TTC549 (cell line): ENCODE data around the gene ZNF208.
"Not testable (repeated sequence)": the region's sequence is repeated elsewhere in the genome, so short reads cannot be mapped to it uniquely, and the experiment has no call there.

Experiments used
- FAIRE-seq: peaks from 2 replicates; lab custom pipeline; 2012; peaks lifted over from hg19 to GRCh38; lab: Jason Lieb, UNC

ZNF208 gene

DNA sequence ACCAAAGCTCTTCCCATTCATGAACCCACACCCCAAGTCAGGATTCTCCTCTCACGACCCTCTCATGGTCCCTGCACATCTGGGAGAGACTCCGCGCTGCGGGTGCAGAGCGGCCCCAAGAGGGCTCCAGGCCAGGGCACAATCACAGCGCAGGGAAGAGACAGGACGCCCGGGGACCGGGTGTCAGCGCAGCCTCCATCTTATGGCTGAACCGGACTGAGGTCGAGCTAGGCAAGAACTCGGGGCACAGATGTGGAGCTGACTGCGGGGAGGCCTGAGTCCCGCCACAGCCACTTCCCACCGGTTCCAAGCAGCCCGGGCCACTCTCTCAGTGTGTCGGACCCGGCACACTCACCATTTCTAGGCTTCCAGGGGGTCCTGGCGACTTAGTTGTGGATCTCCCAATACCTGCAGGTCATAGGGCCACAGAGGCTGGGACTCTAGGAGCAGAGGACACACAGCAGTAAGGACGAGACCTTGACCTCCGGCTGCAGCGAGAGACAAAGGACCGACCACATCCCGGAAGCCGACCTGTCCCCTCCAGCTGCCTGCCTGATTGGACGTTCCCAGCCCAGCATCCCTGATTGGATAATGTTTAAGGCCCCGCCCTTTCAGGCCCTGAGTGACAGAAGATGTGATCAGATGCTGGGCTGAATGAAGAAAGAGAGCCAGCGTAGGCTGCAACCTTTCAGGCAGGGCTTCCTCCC is at the start of gene ZNF208:
Gene ZNF208 (minus strand): TSS at position 507 of the 707 bp plus-strand sequence. CDS start 149 bp downstream, at position 358.
- FAIRE-seq: not testable (repeated sequence)

DNA sequence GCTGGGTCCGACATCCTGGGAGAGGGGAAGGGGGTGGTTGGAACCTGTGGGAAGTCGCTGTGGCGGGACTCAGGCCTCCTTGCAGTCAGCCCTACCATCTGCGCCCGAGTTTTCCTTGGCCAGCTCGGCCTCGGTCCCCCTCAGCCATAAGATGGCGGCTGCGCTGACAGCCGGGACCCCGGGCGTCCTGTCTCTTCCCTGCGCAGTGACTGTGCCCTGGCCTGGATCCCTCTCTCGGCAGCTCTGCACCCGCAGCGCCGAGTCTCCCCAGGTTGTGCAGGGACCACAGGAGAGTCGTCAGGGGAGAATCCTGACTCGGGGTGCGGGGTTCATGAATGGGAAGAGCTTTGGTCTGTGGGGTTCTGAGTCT is 41.9 kb upstream of the ZNF208 start:
- no peak for FAIRE-seq

DNA sequence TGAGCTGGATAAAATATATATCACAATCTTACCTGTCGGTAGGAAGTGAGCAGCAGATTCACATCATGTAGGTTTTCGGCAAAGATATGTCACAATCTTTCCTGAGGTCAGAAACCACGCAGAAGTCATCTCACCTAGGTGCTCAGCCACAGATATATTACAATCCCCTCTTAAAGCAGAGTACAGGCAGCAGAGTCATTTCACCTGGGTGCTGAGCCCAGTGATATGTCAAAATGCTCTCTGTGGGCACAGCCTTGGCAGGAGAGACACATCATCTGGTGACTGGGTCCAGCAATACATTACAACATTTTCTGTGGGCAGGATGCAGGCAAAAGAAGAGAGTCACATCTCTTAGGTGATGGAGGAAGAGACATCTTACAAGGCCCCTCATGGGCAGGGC is 30.4 kb upstream of the ZNF208 start:
- not testable (repeated sequence) for FAIRE-seq

DNA sequence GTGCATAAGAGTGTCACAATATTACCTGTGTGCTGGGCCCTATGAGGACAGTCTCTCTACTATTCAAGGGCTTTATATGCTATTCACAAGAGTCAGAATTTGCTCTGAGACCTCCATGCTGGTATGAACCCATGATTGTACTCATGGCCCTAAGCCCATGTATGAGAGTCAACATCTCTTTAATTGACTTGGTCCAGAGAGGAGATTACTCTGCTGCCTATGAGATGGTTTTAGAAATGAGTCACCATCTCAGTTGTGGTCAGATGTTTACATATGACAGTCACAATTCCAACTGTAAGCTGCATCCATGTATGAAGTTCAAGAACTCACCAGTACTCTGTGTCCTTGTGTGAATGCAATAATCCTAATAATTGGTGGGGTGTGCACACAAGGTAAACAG is 19.9 kb upstream of the ZNF208 start:
- FAIRE-seq: no peak

DNA sequence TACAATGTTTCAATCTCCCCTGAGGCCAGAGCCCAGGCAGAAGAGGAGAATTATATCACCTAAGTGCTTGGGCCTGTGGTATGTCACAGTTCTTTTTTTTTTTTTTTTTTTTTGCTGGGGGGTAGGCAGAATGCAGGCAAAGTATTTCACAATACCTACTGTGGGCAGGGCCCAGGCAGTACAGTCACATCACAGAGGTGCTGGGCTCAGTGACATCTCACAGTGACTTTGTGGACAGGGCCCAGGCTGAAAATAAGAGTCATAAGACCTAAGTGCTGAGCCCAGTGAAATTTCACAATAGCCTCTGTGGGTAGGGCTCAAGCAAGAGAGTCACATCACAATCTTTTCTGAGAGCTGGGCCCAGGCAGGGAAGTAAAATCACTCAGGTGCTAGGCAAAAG is 15.9 kb upstream of the ZNF208 start:
- FAIRE-seq: no peak

DNA sequence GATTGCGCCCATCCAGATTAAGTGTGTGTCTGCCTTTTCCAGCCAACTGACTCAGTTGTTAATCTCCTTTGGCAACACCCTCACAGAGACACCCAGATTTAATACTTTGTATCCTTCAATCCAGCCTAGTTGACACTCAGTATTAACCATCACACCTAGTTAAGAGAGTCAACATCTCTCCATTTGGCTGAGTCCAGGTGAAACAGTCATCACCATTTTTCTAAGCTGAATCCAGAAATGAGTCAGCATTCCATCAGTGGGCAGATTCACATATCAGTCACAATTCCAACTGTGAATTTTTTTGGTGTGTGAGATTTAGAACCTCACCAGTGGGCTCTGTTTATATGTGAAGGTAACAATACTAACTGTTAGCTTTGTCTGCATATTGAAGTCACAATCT is 14.8 kb upstream of the ZNF208 start:
- FAIRE-seq: not testable (repeated sequence)

DNA sequence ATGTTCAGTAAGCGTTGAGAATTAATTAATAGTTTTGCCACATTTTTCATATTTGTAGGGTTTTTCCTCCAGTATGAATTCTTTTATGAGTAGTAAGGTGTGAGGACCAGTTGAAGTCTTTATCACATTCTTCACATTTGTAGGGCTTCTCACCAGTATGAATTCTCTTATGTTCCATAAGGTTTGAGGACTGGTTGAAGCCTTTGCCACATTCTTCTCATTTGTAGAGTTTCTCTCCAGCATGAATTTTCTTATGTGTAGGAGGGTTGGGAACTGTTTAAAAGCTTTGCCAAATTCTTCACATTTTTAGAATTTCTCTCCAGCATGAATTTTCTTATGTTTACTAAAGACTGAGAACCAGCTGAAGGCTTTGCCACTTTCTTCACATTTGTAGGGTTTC is 40.3 kb downstream of the ZNF208 start:
- FAIRE-seq: no peak

DNA sequence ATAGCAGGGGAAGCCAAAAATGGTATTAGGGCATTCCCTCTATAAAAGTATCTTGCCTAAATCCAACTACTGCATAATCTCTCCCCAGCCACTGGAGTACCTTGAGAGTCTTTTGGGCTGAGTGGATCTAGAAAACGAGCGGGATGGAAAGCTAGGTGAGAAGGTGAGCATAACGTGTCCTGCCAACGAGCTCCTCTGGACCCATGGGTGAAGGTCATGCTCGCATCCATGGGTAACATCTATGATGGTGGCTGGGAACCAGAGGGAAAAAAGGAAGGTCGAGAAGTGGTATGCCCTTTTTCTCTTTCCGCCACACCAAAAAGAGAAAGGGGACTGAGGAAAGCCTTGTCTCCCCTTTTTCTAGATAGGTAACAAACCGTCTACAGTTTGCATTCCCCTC is 63.0 kb downstream of the ZNF208 start:
- FAIRE-seq: no peak

DNA sequence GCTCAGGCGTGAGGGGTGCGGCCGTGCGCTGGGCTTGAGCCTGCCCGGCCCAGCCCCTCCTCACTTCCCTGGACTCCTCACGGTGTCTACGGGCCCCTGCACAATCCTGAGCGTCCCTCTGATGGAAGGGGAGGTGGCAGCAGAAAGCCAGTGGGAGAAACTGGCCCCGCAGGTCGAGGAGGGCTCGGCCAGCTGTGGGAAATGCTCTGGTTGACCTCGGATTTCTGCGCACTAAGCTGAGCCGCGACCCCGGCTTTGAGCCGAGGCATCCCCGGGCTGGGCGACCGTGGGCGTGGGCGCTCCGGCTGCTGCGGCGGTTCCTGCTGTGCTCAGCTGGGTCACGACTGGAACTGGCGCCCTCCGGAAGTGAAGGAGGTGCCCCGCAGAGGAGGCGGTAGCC is 70.1 kb downstream of the ZNF208 start:
- FAIRE-seq: no peak

DNA sequence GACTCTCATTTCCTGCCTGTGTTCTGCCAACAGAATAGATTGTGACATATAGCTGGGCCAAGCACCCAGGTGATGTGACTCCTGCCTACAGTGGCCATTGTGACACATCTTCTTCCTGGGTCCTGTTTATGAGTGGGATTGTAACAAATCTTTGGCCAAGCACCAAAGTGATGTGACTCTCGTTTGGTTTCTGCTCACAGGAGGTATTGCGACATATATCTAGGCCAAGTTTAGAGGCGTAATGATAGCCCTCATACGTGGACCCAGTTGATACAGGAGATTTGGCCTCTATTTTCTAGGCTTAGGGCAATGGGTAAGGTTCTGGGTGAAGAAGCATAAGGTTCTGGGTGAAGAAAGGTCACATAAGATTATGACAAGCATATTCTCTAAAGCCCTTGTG is 76.2 kb downstream of the ZNF208 start:
- no peak for FAIRE-seq

DNA sequence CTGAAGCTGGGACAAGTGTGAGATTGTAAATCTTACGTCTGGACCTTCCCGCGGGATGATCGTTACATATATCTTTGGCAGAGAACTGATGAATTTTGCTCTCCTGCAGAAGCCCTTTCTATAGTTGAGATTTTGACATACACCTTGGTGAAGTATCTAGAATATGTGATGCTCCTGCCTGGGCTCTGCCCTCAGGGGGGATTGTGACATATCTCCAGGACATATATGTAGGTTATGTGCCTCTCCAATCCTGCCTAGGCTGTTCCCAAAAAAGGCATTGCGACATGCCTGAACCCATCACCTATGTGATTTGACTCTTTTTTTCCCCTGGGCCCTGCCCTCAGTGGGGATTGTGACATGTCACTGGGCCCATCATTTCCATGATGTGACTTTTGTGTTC is 76.6 kb downstream of the ZNF208 start:
- no peak for FAIRE-seq

DNA sequence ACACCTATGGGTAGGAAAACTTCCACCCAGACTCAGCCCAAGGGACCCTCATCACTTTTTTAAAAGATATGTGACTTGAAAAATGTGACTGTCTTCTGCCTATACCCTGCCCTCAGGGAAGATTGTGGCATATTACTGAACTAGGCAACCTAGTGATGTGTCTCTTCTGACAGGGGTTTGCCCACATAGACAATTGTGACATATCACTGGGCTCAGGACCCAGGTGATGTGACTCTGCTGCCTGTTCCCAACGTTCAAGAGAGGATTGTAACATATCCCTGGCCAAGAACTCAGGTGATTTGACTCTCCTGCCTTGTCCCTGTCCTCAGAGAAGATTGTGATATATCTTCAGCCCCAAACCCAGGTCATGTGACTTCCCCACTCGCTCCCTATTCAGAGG is 88.5 kb downstream of the ZNF208 start:
- no peak for FAIRE-seq

DNA sequence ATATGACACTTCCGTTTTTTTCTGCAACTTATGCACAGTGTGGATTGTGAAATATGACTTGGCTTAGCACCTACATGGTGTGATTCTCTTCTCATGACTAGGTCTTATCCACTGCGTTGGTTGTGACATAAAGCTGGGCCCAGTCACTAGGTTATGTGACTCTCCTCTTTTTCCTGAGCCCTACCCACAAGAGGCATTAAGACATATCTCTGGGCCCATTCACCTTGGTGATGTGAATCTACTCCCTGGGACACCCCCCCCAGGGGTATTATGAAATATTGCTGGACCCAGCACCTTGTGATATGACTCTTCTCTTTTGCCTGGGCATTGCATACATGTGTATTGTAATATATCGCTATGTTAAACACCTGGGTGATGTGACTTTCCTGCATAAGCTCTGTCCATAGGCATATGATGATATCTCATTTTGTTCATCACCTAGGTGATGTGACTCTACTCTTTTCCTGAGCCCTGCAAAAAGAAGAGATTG is 89.0 kb downstream of the ZNF208 start:
- FAIRE-seq: no peak

DNA sequence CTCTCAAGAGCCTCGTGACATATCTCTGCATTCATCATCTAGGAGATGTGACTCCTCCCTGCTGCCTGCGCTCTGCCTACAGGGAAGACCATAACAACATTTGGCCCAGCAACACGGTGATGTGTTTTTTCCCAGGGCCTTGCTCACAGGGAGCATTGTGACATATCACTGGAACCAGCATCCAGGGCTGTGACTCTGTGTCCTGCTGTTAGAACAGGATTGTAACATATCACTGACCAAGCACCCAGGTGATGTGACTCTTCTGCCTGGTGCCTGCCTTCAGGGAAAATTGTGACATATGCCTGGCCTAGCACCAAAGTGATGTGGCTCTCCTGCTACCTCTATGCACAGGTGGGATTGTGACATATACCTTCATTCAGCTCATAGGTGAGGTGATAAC is 95.3 kb downstream of the ZNF208 start:
- no peak for FAIRE-seq

DNA sequence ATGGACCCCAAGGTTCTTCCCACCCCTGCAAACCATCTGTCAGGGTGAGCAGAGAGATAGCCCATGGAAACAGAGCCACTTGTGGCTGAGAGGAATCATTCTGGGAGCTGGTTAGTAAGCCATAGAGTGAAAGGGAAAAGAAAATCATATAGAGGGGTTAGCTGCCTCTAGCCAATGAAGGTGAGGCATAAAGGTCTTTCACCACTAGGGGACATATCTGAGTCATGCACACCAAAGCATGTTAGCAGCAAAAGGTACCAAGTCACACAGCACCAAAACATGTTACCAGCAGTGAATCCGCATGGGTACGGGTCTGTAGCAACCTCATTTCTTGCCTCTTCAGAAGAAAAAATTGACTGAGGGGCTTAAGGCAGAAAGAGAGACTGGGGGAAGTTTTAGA is 98.1 kb downstream of the ZNF208 start:
- no peak for FAIRE-seq

DNA sequence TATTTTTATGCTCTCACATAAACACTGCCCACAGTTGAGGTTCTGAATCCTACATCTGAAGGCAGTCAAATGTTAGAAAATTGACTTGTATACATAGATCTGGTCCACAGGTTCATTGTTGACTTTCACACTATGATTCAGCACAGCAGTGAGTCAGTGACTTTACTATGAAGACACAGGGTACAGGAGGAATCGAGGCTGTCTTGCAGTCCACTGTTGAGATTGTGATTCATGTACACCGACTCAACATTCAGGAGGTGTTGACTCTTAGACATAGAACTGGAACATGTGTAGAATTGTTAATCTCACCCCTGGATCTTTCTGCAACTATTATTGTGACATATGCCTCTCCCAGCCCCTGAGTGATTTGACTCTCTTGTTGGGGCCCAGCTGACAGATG is 100.4 kb downstream of the ZNF208 start:
- FAIRE-seq: no peak

DNA sequence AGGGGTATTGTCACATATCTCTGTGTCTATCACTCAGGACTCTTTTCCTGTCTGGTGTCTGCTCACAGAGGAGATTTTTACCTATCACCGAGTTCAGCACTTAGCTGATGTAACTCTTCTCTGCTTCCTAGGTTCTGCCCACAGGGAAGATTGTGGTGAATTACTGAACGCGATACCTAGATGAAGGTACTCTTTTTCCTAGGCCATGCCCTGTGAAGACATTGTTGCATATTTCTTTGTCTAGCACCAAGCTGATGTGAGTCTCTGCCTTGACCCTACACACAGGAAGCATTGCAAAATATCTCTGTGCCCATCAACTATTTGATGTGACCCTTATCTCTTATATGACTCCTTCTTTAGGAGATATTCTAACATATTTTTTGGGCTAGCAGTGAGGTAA is 102.7 kb downstream of the ZNF208 start:
- FAIRE-seq: no peak

DNA sequence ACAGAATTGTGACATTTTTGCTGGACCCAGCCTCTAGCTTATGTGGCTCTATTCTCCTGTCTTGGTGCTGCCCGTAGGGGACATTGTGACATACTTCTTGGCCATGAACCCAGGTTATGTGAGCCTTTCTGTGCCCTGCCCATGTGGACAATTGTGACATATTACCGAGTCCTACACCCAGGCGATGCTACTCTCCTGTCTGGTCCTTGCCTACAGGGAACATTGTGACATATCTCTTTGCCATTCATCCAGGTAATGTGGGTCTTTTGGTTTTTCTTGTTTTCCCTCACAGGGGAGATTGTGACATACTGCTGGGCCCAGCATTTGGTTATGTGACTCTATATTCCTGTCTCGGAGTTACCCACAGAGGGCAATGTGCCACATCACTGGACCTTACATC is 103.2 kb downstream of the ZNF208 start:
- no peak for FAIRE-seq

DNA sequence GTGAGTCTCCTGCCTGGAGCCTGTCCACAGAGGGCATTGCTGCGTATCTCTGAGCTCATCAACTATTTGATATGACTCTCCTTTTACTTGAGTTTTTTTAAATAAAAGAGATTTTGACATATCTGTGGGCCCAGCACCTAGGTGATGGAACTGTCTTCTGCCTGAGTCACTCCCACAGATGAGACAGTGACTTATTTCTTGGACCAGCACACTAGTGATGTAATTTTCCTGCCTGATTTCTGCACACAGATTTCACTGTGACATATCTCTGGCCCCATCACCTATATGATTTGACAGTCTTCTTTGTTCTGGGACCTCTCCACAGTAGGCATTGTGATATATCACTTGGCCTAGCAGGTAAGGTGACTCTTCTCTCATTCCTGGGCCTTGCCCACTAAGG is 108.2 kb downstream of the ZNF208 start:
- no peak for FAIRE-seq

DNA sequence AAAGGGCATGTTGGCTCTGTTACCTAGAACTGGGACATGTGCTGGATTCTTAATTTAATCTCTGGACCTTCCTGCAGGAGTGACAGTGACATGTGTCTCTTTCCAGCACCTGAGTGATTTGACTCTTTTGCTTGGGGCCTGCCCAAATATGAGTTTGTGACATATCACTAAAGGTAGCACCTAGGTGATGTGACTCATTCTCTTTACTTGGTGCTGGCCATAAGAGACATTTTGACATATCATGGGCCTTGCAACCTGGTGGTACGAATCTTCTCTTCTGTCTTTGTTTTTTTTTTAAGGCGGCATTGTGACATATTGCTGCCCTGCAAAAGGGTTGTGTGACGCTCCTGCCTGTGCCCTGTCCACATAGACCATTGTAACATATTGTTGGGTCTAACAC is 108.9 kb downstream of the ZNF208 start:
- FAIRE-seq: no peak

DNA sequence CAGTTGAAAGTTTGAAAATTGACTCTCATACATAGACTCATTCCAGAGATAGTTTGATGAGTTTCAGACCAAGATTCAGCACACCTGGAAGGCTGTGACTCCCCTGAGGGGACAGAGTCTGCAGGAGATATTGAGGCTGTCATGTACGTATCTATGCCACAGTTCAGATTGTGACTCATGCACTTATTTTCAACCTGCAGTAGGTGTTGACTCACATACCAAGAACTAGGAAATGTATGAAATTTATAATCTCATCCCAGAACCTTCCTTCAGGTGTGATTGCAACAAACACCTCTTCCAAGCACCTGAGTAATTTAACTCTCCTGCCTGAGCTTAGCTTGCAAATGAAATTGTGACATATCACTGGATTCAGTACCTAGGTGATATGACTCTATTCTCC is 110.3 kb downstream of the ZNF208 start:
- no peak for FAIRE-seq

DNA sequence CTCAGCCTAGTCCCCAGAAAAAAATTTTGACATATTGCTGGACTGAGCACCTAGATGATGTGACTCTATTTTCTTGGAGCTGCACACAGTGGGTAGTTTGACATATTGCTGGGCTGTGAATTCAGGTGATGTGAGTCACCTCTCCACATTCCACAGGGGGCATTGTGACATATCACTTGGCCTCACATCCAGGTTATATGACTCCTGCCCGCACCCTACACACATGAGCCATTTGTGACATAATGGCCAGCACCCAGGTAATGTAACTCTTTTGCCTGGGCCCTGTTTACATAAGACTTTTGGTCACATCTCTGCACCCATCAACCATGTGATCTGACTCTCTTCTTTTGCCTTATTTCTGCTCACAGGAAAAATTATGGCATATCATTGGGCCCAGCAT is 119.7 kb downstream of the ZNF208 start:
- no peak for FAIRE-seq

DNA sequence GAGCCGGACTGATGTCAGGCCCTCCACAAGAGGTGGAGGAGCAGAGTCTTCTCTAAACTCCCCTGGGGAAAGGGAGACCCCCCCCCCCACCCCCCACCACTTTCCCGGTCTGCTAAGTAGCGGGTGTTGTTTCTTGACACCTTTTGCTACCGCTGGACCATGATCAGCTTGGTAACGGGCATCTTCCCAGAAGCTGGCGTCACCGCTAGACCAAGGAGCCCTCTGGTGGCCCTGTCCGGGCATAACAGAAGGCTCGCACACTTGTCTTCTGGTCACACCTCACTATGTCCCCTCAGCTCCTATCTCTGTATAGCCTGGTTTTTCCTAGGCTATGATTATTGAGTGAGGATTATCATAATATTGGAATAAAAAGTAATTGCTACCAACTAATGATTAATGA is 120.7 kb downstream of the ZNF208 start:
- FAIRE-seq: not testable (repeated sequence)

DNA sequence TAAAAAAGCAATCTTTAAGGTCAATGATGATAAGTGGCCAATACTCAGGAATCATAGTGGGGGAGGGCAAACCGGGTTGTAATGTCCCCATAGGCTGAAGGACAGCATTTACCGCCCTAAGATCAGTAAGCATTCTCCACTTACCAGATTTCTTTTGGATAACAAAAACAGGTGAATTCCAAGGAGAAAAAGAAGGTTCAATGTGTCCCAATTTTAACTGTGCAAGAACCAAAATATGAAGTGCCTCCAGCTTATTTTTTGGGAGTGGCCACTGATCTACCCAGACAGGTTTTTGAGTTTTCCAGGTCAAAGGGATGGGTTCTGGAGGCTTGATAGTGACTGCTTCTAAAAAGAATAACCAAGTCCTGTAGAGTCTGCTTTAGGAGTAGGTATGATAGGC is 125.2 kb downstream of the ZNF208 start:
- not testable (repeated sequence) for FAIRE-seq

DNA sequence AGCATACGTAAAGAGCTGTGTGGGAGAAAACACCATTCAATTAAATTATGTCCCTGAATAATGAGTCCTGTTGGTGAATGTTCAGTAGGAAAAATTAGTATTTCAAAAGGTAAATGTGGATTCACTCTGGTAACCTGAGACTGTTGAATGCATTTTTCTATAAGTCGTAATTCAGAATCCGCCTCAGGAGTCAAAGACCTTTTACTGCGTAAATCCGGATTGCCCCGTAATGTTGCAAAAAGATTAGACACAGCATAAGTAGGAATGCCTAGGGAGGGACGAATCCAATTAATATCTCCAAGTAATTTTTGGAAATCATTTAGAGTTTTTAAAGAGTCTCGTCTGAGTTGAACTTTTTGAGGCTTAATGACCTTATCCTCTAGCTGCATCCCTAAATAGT is 126.0 kb downstream of the ZNF208 start:
- not testable (repeated sequence) for FAIRE-seq
